HL-60/S4 treated with retinoic acid at 250 ng/mL for 4 days and 3 days (cell line): Measurements from ENCODE around the gene MYBPH.

Source experiments
- in situ Hi-C: fragments of 300-500 bp; cut with MboI; formaldehyde crosslinking; loops from 2 replicates; pipeline ENCODE4 v1.7.0; 2022; ENCODE audit warnings: low sequenced_read_pairs

The MYBPH gene

GRCh38 chr1:203151362-203152157, 24.1 kb downstream of the MYBPH start:
- in situ Hi-C loops: no loop called here

GRCh38 chr1:203150511-203151297, 24.9 kb downstream of the MYBPH start:
- in situ Hi-C loops: no loop called here

GRCh38 chr1:203149188-203149840, 26.3 kb downstream of the MYBPH start:
- in situ Hi-C loops: no loop called here

- in situ Hi-C loops: no loop called here
Observed at GRCh38 chr1:203148579-203148978, 27.0 kb downstream of the MYBPH start.

GRCh38 chr1:203148127-203148526, 27.5 kb downstream of the MYBPH start:
- in situ Hi-C loops: no loop called here

- in situ Hi-C loops: no loop called here
Observed at GRCh38 chr1:203147376-203147775, 28.2 kb downstream of the MYBPH start.

- in situ Hi-C loops: no loop called here
Observed at GRCh38 chr1:203146537-203146936, 29.1 kb downstream of the MYBPH start.

- in situ Hi-C loops: no loop called here
Observed at GRCh38 chr1:203146042-203146369, 29.6 kb downstream of the MYBPH start.

- in situ Hi-C loops: no loop called here
Observed at GRCh38 chr1:203145321-203146041, 30.1 kb downstream of the MYBPH start.

GRCh38 chr1:203144661-203145060, 31.0 kb downstream of the MYBPH start:
- in situ Hi-C loops: no loop called here

- in situ Hi-C loops: no loop called here
Observed at GRCh38 chr1:203143641-203144040, 32.0 kb downstream of the MYBPH start.

- in situ Hi-C loops: no loop called here
Observed at GRCh38 chr1:203142684-203143408, 32.8 kb downstream of the MYBPH start.

GRCh38 chr1:203142124-203142523, 33.5 kb downstream of the MYBPH start:
- in situ Hi-C loops: no loop called here

GRCh38 chr1:203140743-203141520, 34.7 kb downstream of the MYBPH start:
- in situ Hi-C loops: no loop called here

- in situ Hi-C loops: no loop called here
Observed at GRCh38 chr1:203139976-203140475, 35.6 kb downstream of the MYBPH start.

GRCh38 chr1:203138066-203138465, 37.6 kb downstream of the MYBPH start:
- in situ Hi-C loops: no loop called here

GRCh38 chr1:203137324-203137723, 38.3 kb downstream of the MYBPH start:
- in situ Hi-C loops: no loop called here

GRCh38 chr1:203136409-203137042, 39.1 kb downstream of the MYBPH start:
- in situ Hi-C loops: no loop called here
